Left ventricle myocardium superior (tissue), 1 donor: ENCODE data around the gene TPRA1. TPM values are rescaled to one million over a fixed set of nuclear protein-coding genes. Genes with fewer than 3 reads are reported as not detected.

Experiments
- ATAC-seq: fragments of 200-7000 bp; cut with Tn5 transposase; one replicate; pipeline ENCODE4 v1.9.1; 2020; ENCODE audit warnings: mild to moderate bottlenecking, moderate library complexity
- DNase-seq: peaks from one replicate; pipeline ENCODE4 v3.0.0-alpha.2; 2020
- intact Hi-C: fragments of 100-400 bp; cut with micrococcal nuclease; formaldehyde crosslinking; loops from one replicate; pipeline ENCODE4 v1.11.0; 2022
- total RNA-seq: library from RNA; stranded (reverse); fragmentation: NEBNext Ultra II Directional; extraction: Animal tissue kit (Norgen Biotek cat#: 25700); gene quantifications from one replicate; pipeline ENCODE4 v1.2.1, GENCODE V29; 2021
- donor health status: DM: no; HTN: yes; CAD: no; lungs with severe emphysema.

The TPRA1 gene
- total RNA-seq, 1 donor from 2014 or later: 22.8 TPM

DNA sequence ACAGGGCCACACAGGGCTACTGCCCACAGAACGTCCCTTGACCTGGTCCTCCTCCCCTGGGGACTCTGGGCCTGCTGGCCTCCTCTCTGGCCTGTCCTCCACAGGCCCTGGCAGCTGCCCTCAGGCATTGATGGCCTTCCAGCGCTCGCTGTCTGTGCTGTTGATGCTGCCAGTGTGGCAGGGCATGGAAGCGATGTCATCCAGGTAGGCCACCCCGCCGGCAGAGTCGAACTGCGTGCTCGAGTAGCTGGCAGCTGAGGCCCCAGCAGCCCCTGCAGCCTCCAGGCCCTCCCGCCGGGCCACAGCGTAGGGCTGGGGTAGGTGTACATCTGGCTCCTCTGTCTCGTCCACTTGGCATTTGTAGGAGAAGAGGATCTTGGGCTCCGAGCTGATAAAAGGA, 17.1 kb downstream of the TPRA1 start:
- intact Hi-C loops: no loop called here
- no peak for DNase-seq
- no peak for ATAC-seq

DNA sequence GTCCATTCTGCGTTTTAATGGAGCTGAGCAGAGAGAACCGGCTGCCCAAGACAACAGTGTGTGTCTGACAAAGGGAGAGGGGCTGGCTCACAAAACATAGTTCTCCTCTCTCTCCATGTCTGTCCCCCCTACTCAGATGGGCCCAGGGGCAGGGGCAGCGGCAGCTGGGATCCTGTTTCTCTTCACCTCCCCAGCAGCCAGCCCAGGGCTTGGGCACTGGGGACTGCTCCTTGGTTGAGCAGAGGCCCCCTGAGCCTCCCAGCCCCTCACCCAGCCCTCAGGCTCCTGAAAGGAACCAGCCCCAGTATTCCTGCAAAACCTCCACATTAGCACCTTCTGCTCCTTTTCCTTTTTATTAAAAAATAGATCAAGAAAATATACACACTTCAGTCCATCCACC, 17.8 kb downstream of the TPRA1 start:
- ATAC-seq (no peak), DNase-seq (no peak)
- intact Hi-C loops: no loop called here

DNA sequence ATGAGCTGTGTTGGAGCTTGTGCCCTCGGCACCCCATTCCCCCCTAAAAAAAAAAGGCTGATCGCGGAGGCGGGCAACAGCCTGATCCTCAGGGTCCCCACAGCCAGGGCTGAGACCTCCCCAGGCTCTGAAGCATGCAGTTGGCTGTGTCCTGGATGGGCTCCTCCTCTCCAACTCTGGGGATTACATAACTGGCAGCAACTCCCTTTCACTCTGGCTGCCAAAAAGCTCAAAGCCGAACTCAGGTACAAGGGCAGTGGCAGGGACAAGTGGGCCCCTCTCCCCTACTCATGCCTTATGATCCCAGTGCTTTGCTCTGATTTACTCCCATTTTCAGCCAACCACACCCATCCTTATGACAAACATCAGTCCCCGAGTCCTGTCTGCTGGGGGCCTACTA, 18.3 kb downstream of the TPRA1 start:
- intact Hi-C loops: no loop called here
- ATAC-seq (peak; percentile 37), DNase-seq (no peak)

DNA sequence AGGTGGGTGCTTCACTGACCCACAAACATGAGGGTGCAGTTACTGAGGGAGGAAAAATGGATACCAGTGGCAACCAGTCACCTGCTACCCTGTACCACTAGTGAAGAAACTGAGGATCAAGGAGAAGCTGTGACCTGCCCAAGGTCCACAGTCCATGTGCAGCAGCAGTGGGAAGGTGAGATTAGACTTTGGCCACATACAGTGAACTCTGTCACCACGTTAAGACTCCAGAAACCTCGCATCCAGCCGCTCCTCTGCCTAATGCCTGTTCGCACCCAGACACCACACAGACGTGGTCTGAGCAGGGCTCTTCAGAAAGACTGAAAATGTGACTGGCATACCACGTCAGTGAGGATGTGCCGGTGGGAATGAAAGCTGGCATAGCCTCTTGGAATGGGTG, 20.0 kb downstream of the TPRA1 start:
- intact Hi-C loops: no loop called here
- no peak for ATAC-seq
- DNase-seq: no peak

DNA sequence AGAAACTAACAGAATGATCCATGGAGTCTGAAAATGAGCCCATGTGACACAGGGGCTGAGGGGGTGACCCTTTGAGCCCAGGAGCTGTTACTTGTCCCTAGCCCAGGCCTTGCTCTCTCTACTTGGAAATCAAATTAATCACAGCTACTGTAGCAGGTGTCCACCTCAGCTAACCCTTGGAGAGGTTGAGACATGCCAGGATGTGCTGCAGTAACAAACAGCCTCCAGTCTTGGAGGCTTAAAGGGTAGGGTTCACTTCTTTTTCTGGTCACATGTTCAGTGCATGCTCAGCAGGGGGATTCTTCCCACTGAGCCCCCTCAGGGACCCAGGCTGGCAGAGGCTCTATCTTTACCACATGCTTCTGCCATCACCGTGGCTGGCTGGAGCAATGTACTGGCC, 21.4 kb downstream of the TPRA1 start:
- intact Hi-C loops: no loop called here
- ATAC-seq (no peak), DNase-seq (no peak)

DNA sequence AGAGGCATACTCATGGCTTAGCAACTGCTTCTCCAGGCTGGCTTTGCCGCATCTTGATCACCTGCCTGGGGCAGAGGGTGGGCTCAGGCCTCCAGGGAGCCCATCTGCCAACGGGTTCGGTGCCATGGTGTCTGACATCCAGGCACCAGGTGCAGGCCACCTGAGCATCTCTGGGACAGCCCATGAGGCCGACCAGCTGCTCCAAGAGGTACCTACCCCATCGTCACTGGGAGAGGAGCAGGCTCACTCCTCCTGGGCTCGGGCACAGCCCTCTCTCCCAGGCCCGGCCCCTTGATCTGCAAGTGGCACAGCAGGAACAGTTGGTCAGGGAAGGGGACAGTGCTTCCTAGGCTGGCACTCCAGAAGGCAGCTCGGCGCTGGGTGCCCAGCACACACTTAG, 21.9 kb downstream of the TPRA1 start:
- no peak for ATAC-seq

DNA sequence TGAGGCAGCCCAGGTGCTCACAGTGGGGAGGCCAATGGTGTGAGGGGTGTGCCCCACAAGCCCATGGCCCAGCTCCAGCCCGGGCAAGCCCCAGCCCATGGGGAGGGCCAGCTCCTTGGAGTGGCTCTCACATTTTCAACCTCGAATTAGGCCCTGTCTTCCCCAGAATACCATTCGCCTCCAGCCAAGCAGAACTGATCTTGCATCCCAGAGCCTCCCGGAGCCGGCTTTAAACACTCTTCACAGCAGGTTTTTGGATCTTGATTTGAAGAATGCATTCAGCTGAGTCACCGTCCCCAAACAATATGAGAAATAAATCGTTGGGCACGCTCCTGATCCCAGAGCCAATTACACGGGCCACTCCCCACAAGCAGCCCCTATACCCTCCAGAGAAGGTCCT, 23.7 kb downstream of the TPRA1 start:
- intact Hi-C loops: no loop called here
- ATAC-seq (no peak), DNase-seq (no peak)

More for the DNA sequence above, 21.9 kb downstream of the TPRA1 start:
- intact Hi-C loops: no loop called here
- no peak for DNase-seq

DNA sequence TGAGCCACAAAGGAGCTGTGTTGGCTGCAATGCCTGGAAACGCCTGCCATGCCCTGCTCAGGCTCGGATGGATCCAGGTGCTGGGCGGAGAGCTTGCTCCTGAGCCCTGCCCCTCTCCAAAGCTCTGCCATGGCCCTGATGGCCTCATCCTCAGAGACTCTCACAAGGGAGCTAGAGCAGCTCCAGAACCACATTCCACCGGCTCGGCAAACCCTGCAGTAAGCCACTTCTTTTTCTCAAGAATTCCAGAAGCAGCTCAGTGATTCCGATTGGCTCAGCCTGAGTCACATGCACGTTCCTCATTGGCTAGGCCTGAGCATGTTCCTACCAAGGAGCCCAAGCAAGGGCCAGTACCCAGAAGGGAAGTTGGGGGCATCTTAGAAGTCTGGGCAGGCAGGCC, 24.8 kb downstream of the TPRA1 start:
- ATAC-seq (no peak), DNase-seq (no peak)
- intact Hi-C loops: no loop called here

DNA sequence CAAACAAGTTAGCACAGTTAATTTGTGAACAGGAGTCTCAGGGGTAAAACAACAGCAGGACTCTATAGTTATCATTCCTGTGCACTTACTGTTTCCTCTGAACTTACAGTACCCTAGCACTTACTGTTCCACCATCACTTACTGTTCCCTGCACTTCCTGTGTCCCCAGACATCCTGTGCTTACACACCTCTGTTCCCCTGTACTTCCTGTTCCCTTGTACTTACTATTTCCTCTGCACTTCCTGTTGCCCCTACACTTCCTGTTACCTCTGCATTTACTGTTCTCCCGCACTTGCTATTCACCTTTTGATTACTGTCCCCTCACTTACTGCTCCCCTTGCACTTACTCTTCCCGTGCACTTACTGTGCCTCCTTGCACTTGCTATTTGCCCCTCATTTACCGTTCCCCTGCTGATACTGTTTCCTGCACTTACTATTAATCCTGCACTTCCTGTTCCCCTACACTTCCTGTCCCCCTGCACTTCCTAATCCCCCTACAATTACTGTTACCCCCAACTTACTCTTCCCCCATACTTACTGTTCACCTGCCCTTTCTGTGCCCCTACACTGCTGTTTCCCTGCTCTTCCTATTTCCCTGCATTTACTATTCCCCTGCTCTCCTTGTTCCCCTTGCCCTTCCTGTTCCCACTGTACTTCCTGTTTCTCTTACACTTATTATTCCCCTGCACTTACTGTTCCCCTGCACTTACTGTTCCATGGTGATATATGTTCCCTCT, 30.3 kb downstream of the TPRA1 start:
- intact Hi-C loops: no loop called here
- ATAC-seq: no peak
- DNase-seq: no peak

DNA sequence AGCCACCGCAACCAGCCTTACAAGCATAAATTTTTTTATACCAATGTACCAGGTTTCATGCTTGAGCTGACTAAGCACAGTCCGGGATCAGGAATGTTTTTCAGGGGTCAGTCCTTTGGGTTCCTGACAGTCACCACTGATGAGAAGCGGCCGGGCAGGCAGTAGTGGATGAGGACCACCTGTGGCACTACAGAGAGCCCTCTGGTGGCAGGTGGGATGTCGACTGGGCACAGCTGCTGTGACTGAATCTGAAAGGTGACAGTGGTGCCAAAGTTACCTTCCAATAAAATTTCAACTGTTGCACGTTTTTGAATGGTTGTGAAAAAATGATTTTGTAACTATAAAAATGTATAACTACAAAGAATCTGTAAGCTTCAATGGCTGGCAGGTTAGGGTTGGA, 34.0 kb downstream of the TPRA1 start:
- DNase-seq: no peak
- intact Hi-C loops: no loop called here
- ATAC-seq: no peak

DNA sequence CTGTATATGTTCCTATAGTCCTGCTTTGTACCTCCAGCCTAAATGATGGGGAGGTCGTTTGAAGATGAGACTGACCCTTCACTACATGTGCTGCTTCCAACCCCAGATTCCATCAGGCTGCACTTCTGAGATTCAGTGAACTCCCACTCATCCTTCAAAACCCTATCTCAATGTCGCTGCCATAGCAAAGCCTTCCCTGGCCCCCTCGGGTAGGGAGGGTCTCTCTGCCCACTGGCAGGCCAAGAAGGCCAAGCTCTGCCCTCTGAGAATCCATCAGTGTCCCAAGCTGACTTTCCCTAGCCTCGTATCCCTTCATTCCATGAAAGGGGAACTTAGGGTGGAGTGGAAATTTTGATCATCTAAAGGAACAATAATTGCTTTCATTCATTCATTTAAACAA, 35.4 kb downstream of the TPRA1 start:
- ATAC-seq: no peak
- no peak for DNase-seq
- intact Hi-C loops: no loop called here

DNA sequence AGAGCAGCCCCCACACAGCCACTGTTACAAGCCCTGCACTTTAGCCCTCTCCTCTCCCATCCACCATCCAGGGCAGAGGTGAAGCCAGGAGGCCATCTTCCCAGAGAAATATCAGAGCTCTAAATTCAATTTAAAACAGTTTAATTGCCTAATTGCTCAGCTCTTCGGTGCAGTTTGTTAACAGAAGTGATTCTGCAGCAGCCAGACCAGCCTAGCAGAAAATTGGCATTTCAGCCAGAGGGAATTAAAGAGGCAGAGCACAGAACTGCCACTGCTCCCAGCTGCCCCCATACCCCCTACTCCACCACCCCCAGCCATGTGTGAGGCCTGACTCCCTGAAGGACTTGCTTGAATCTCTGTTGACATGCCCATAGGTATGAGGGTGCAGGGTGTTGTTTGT, 38.5 kb downstream of the TPRA1 start:
- intact Hi-C loops: no loop called here
- ATAC-seq: no peak

DNA sequence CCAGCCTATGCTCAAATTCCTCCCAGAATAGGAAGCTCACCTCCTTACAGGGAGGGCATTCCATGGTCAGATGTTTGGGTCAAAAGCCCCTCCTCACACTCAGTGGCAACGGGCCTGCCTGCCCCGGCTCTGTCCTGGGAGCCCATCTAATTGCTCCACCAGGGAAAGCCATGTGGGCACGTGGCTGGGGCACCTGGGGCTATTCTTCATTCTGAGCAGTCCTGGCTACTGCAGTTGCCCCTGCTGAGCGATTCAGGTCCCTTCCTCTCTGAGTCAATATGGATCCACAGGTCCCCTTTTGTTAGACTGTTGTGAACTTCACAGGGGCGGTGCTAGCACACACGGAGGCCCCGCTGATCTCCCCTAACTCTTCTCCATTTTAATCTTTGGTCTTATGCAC, 39.4 kb downstream of the TPRA1 start:
- DNase-seq (no peak), ATAC-seq (no peak)
- intact Hi-C loops: no loop called here

More for the DNA sequence above, 38.5 kb downstream of the TPRA1 start:
- DNase-seq: no peak

DNA sequence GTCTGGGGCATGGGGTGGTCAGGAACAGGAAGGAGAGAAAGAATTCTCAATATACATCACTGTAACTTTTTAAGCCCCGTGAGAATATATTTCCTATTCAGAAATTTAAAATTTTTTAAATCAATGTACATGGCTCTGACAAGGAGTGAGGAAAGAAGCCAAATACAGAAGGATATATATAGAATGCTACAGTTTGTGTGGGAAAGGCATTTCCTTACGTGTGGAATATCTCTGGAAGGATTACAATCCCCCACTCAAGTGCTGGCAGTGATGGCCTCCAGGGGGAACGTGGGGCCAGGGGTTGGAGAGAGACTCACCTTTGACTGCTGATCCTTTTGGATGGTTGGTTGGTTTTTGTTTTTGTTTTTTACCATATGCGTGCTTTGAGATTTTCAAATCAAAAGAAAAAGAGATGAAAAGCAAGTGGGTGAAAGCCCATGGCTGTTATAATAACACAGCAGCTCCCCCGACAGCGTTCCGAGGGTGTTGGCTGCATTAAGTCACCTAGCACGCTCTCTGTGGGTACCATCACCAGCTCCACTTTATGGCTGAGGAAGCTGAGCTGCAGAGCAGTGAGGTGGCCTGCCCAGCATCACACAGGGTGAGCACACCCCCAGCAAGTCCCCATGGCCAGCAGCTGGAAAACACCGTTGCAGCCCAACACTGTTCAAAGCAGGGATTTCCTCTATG, 39.9 kb downstream of the TPRA1 start:
- no peak for ATAC-seq
- intact Hi-C loops: no loop called here
- DNase-seq: no peak

DNA sequence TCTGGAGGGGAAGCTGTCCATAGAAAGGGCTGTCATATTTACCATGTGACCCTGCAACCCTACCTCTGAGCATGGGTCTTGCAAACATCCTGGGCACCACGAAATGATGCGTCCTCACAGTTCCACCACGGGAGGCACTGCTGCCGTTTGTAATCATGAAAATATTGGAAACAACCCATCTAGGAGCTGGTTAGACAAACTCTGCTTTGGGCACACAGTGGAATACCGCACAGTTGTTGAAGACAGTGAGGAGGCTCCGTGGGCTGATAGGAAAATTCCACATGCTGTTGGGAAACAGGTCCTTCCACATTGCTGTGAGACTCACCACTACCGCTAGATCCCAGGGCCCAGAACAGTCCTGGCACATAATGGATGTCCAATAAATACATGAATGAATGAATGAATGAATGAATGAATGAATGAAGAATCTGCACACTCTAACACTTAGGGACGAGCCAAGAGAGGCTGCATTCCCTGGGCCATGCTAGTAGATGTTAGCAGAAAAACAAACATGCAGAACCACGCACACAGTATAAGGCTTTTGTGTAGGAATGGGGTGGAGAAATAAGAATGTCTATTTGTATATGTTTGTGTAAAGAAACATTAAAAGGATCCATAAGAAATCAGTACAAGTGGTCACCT, 40.6 kb downstream of the TPRA1 start:
- intact Hi-C loops: no loop called here
- DNase-seq: no peak
- no peak for ATAC-seq

DNA sequence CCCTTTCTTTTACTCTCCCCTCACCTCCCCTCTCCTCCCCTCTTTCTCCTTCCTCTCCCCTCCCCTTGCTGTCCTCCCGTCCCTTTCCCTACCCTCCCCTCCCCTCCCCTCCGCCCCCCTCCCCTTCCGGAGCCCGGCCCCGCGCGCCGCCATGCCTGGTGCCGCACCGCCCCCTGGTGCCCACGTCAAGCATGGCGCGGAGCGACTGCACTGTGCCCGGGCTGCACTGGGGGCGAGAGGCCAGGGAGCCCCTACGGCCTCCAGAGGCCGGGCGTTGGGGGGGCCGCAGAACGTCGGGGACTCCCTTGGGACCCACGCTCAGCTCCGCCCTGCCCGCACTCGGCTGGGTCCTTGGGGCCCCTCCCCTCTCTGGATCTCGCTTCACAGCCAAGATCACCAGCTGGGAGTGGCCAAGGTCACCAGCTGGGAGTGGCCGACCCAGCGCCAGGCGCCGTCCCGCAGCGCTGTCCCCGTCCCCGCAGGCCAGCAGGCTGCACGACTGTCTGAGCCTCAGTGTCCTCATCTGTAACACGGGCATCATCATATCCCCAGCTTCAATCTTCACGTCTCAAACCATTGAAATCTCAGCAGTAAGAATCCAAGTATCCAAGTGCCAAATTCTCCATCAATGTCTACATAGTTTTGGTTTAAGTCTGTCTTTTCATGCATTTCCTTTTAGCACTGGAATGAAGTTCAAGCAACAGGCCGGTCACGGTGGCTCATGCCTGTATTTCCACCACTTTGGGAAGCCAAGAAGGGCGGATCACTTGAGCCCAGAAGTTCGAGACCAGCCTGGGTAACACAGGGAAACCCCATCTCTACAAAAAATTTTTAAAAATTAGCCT, 42.5 kb downstream of the TPRA1 start:
- ATAC-seq (peak; percentile 88), DNase-seq (peak; percentile 92)
- intact Hi-C loops: no loop called here

DNA sequence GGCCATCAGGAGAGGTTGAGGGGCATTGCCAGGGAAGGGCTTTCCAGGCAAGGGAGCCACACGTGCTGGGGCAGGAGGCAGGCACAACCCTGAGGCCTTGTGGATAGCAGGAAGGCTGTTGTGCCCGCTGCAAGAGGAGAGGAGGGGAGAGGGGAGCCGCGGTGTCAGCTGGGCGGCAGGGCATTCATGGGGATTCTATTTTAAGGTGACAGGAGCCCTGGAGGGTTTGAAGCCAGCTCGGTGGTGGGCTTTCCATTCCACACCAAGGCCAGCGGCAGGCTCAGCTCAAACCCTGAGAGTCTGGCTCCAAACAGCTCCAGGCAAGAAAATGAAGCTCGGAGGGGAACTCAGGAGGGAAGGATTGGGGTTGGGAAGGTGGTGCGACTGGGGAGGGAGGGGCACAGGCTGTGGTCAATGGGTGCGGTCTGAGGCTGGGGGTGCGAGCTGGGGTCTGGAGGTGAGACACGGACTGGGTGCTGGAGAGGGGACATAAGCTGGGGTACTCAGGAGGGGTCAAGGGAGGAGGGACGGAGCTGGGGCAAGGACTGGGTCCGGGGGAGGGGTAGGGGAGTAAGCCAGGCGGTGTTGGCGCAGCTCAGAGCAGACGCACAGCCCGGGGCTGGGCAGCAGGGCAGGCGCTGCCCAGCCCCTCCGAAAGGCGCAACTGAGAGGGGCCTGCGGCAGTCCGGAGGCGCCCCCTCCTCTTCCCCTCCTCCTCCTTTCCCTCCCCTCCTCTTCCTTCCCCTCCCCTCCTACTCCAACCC, 43.4 kb downstream of the TPRA1 start:
- intact Hi-C loops: no loop called here
- peak; percentile 68 for ATAC-seq

DNA sequence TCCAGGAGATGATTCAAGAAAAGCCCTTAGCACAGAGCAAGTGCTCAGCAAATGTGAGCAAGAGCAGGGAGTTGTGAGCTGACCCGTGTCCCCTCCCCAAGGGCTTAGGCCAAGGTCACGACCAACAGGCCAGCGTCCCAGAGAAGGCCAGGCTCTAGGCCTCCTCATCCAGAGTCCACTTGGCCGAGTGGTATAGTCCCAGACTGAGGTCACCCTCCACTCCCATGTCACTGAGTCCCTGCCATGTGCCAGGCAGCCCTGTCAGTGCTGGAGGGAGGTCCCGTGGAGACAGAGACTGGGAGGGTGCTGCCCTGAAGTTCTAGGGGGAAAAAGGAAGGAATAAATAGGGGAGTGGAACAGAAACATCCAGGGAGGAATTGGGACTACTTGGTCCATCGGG, 44.0 kb downstream of the TPRA1 start:
- no peak for DNase-seq
- ATAC-seq: peak; percentile 2
- intact Hi-C loops: no loop called here

More for the DNA sequence above, 43.4 kb downstream of the TPRA1 start:
- peak; percentile 59 for DNase-seq
